Natural killer cell treated with Interleukin-12 subunit alpha and Interleukin-12 subunit beta and Interleukin-15 and Interleukin-18, amount 100 ng/mL, for 72 hours (primary cell): ENCODE results near the gene PLA2G6. TPM values are rescaled to one million over a fixed set of nuclear protein-coding genes. Genes with fewer than 3 reads are reported as not detected.
"Not testable (repeated sequence)": the region's sequence is repeated elsewhere in the genome, so short reads cannot be mapped to it uniquely, and the experiment has no call there.

Experiments used
- ATAC-seq, 2 donors: fragments of 150-1000 bp; cut with Tn5 transposase in 1 of 2; sonication (Bioruptor Pico), chemical (Tn5 transposase) in 1 of 2; 2 replicates each; pipeline ENCODE4 v1.10.0; 2021
- DNase-seq: peaks from one replicate; pipeline ENCODE4 v3.0.0; 2022; ENCODE audit warnings: low spot score
- H3K27ac Mint-ChIP-seq, 2 donors: 1 replicate in 1 of 2; 2 replicates in 1 of 2; pipeline ENCODE4 v1.8.0; 2022; ENCODE audit warnings: mixed read lengths in 2 of 2, mild to moderate bottlenecking in 1 of 2, moderate library complexity in 1 of 2
- H3K27me3 Mint-ChIP-seq, 2 donors: 1 replicate in 1 of 2; 2 replicates in 1 of 2; pipeline ENCODE4 v1.8.0; 2022; ENCODE audit warnings: mixed read lengths in 2 of 2
- H3K36me3 Mint-ChIP-seq: one replicate; pipeline ENCODE4 v1.8.0; 2022; ENCODE audit warnings: mixed read lengths
- H3K4me1 Mint-ChIP-seq, 2 donors: 1 replicate in 1 of 2; 2 replicates in 1 of 2; pipeline ENCODE4 v1.8.0; 2022; ENCODE audit warnings: low read depth in 2 of 2, mixed read lengths in 2 of 2, mild to moderate bottlenecking in 1 of 2
- H3K4me3 Mint-ChIP-seq: one replicate; pipeline ENCODE4 v1.8.0; 2022; ENCODE audit warnings: mixed read lengths
- H3K9me3 Mint-ChIP-seq: 2 replicates; pipeline ENCODE4 v1.8.0; 2022; ENCODE audit warnings: mixed read lengths
- total RNA-seq, 2 donors: library from RNA; stranded (reverse); gene quantifications; one replicate each; pipeline ENCODE4 v1.2.3, GENCODE V29; 2022

The PLA2G6 gene
- total RNA-seq, 2 donors from 2014 or later, result 24.5 to 40.1 TPM

- Mint-ChIP-seq H3K27me3 (peaks cover 0 to 5% of the 10 kb centered on the region in 2 donors), H3K4me3 (no peak overlapping the region), H3K27ac (peak overlapping the region in 1 of 2 donors; percentile 64), H3K4me1 (peaks cover 9 to 13% of the 10 kb centered on the region in 2 donors), H3K36me3 (no peaks in the 10 kb centered on the region), H3K9me3 (no peaks in the 10 kb centered on the region)
- ATAC-seq, result no peak
- no peak for DNase-seq
These were observed 10.3 kb upstream of the PLA2G6 start for GRCh38 chr22:38191731-38192474.

GRCh38 chr22:38191055-38191454 is 9.4 kb upstream of the PLA2G6 start:
- peaks cover 0 to 5% of the 10 kb centered on the region in 2 donors for H3K27me3 Mint-ChIP-seq
- ATAC-seq (no peak), DNase-seq (no peak)
- H3K4me1 Mint-ChIP-seq, result peaks cover 9 to 13% of the 10 kb centered on the region in 2 donors
- H3K4me3 Mint-ChIP-seq, result no peak overlapping the region
- H3K36me3 Mint-ChIP-seq, result no peaks in the 10 kb centered on the region
- no peak overlapping the region for H3K27ac Mint-ChIP-seq
- no peaks in the 10 kb centered on the region for H3K9me3 Mint-ChIP-seq

- Mint-ChIP-seq H3K9me3 (no peaks in the 10 kb centered on the region), H3K27me3 (peaks cover 0 to 5% of the 10 kb centered on the region in 2 donors), H3K4me3 (no peak overlapping the region), H3K27ac (no peak overlapping the region), H3K36me3 (no peaks in the 10 kb centered on the region), H3K4me1 (peaks cover 9 to 13% of the 10 kb centered on the region in 2 donors)
- ATAC-seq (no peak), DNase-seq (no peak)
These were observed 9.0 kb upstream of the PLA2G6 start for GRCh38 chr22:38190581-38190980.

- Mint-ChIP-seq H3K27me3 (peaks cover 0 to 5% of the 10 kb centered on the region in 2 donors), H3K9me3 (no peaks in the 10 kb centered on the region), H3K4me1 (peaks cover 0 to 6% of the 10 kb centered on the region in 2 donors), H3K4me3 (no peak overlapping the region), H3K36me3 (no peaks in the 10 kb centered on the region), H3K27ac (no peak overlapping the region)
- ATAC-seq (no peak), DNase-seq (no peak)
These were observed 7.5 kb upstream of the PLA2G6 start for GRCh38 chr22:38189104-38189503.

GRCh38 chr22:38187413-38188212 is 6.0 kb upstream of the PLA2G6 start:
- ATAC-seq, result no peak
- H3K9me3 Mint-ChIP-seq, result no peaks in the 10 kb centered on the region

GRCh38 chr22:38186429-38186828 is 4.8 kb upstream of the PLA2G6 start:
- Mint-ChIP-seq H3K9me3 (no peaks in the 10 kb centered on the region), H3K27me3 (no peaks in the 10 kb centered on the region), H3K36me3 (no peaks in the 10 kb centered on the region), H3K4me3 (no peak overlapping the region), H3K4me1 (peaks cover 8 to 12% of the 10 kb centered on the region in 2 donors), H3K27ac (peak overlapping the region in 1 of 2 donors; percentile 16)
- ATAC-seq (no peak), DNase-seq (no peak)

More at GRCh38 chr22:38187413-38188212, 6.0 kb upstream of the PLA2G6 start:
- peaks cover 0 to 9% of the 10 kb centered on the region in 2 donors for H3K4me1 Mint-ChIP-seq
- no peaks in the 10 kb centered on the region for H3K36me3 Mint-ChIP-seq
- H3K4me3 Mint-ChIP-seq, result no peak overlapping the region
- H3K27me3 Mint-ChIP-seq, result peaks cover 0 to 5% of the 10 kb centered on the region in 2 donors
- H3K27ac Mint-ChIP-seq, result peak overlapping the region in 1 of 2 donors; percentile 39
- no peak for DNase-seq

GRCh38 chr22:38184788-38185187 is 3.2 kb upstream of the PLA2G6 start:
- H3K9me3 Mint-ChIP-seq, result no peaks in the 10 kb centered on the region
- no peaks in the 10 kb centered on the region for H3K36me3 Mint-ChIP-seq
- no peak for ATAC-seq
- DNase-seq, result no peak
- H3K4me1 Mint-ChIP-seq, result peaks cover 24 to 28% of the 10 kb centered on the region in 2 donors
- H3K27me3 Mint-ChIP-seq, result no peaks in the 10 kb centered on the region
- no peak overlapping the region for H3K4me3 Mint-ChIP-seq
- H3K27ac Mint-ChIP-seq, result no peak overlapping the region

GRCh38 chr22:38180841-38181452 is 683 bp downstream of the PLA2G6 start:
- no peaks in the 10 kb centered on the region for H3K36me3 Mint-ChIP-seq
- peak overlapping the region; percentile 98 for H3K4me3 Mint-ChIP-seq
- ATAC-seq, result no peak
- peak overlapping the region; percentile 96 to 100 for H3K27ac Mint-ChIP-seq
- H3K27me3 Mint-ChIP-seq, result no peaks in the 10 kb centered on the region
- H3K4me1 Mint-ChIP-seq, result peaks cover 52 to 58% of the 10 kb centered on the region in 2 donors
- DNase-seq, result no peak
- no peaks in the 10 kb centered on the region for H3K9me3 Mint-ChIP-seq

GRCh38 chr22:38178605-38178937 is 3.1 kb downstream of the PLA2G6 start:
- H3K36me3 Mint-ChIP-seq, H3K27me3 Mint-ChIP-seq, ATAC-seq, DNase-seq, H3K9me3 Mint-ChIP-seq: not testable (repeated sequence)
- Mint-ChIP-seq H3K4me1 (peaks cover 65 to 68% of the 10 kb centered on the region in 2 donors), H3K4me3 (peak overlapping the region; percentile 59), H3K27ac (peak overlapping the region; percentile 96 to 100)

- no peak for ATAC-seq
- Mint-ChIP-seq H3K27me3 (no peaks in the 10 kb centered on the region), H3K9me3 (no peaks in the 10 kb centered on the region), H3K36me3 (no peaks in the 10 kb centered on the region), H3K4me1 (peaks cover 71 to 73% of the 10 kb centered on the region in 2 donors), H3K27ac (peak overlapping the region; percentile 96 to 100), H3K4me3 (peak overlapping the region; percentile 34)
- no peak for DNase-seq
These were observed 3.6 kb downstream of the PLA2G6 start for GRCh38 chr22:38177926-38178604.

- H3K9me3 Mint-ChIP-seq, H3K27me3 Mint-ChIP-seq, DNase-seq, H3K36me3 Mint-ChIP-seq, ATAC-seq: not testable (repeated sequence)
- H3K27ac Mint-ChIP-seq, result peak overlapping the region; percentile 96 to 100
- H3K4me3 Mint-ChIP-seq, result peak overlapping the region; percentile 60
- peaks cover 72 to 78% of the 10 kb centered on the region in 2 donors for H3K4me1 Mint-ChIP-seq
These were observed 4.1 kb downstream of the PLA2G6 start for GRCh38 chr22:38177571-38177925.

GRCh38 chr22:38177044-38177443 is 4.6 kb downstream of the PLA2G6 start:
- Mint-ChIP-seq H3K9me3 (no peaks in the 10 kb centered on the region), H3K27ac (peak overlapping the region; percentile 74 to 96), H3K4me1 (peaks cover 77 to 81% of the 10 kb centered on the region in 2 donors), H3K27me3 (no peaks in the 10 kb centered on the region), H3K4me3 (peak overlapping the region; percentile 60), H3K36me3 (no peaks in the 10 kb centered on the region)
- ATAC-seq (peak in 1 of 2 donors; percentile 70), DNase-seq (peak; percentile 78)

- DNase-seq (peak; percentile 78), ATAC-seq (peak; percentile 37 to 45)
- Mint-ChIP-seq H3K4me1 (peaks cover 74 to 77% of the 10 kb centered on the region in 2 donors), H3K27ac (peak overlapping the region; percentile 74 to 96), H3K27me3 (no peaks in the 10 kb centered on the region), H3K36me3 (no peaks in the 10 kb centered on the region), H3K4me3 (peak overlapping the region; percentile 60), H3K9me3 (no peaks in the 10 kb centered on the region)
These were observed 5.4 kb downstream of the PLA2G6 start for GRCh38 chr22:38176170-38176741.
